HepG2 (cell line): ENCODE data around the gene ABCB9. TPM values are rescaled to one million over a fixed set of nuclear protein-coding genes. Genes with fewer than 3 reads are reported as not detected.
"Not testable (repeated sequence)": the region's sequence is repeated elsewhere in the genome, so short reads cannot be mapped to it uniquely, and the experiment has no call there.

Source experiments
- ATAC-seq: fragments of 200-7000 bp; cut with Tn5 transposase; 3 replicates; pipeline ENCODE4 v1.9.1; 2020; ENCODE audit warnings: mild to moderate bottlenecking, moderate library complexity
- BruUV-seq: library from RNA; stranded (reverse); fragments of 400-500 nt; replicated peaks from 2 replicates; lab custom pipeline; 2021; lab: Mats Ljungman, UMichigan
- CTCF ChIA-PET: fragments of 300-600 bp; formaldehyde crosslinking; extraction: SDS; loops from one replicate; lab custom pipeline; 2021; ENCODE audit warnings: low total read pairs, inconsistent platforms, low intra/inter-chr PET ratio; lab: Yijun Ruan, JAX
- POLR2A ChIA-PET: fragments of 350-600 bp; sonication (Branson Sonifier 250); formaldehyde crosslinking; loops from one replicate; lab custom pipeline; 2020; ENCODE audit warnings: antibody characterized with exemption, inconsistent platforms; lab: Yijun Ruan, JAX
- DNase-seq: peaks from one replicate; pipeline ENCODE4 v3.0.0-alpha.2; 2015; ENCODE audit warnings: low spot score
- FAIRE-seq: peaks from 3 replicates; lab custom pipeline; 2011; peaks lifted over from hg19 to GRCh38; lab: Jason Lieb, UNC
- H2AFZ ChIP-seq: one replicate; pipeline ENCODE4 v1.6.1; 2011; ENCODE audit warnings: low read length, inconsistent platforms
- H3K27ac ChIP-seq: fragments of 300-600 bp; 3 replicates; pipeline ENCODE4 v1.8.0; 2011; ENCODE audit warnings: mixed run types, mild to moderate bottlenecking, mixed read lengths, low read length, inconsistent platforms; ENCODE audit not compliant: insufficient read depth; ENCODE audit errors: extremely low read length
- H3K27me3 ChIP-seq, 2 experiments: fragments of 200-600 bp in 1 of 2; 2 replicates in 1 of 2; 3 replicates in 1 of 2; pipeline versions ENCODE4 v1.6.0 to v1.8.0; 2011; ENCODE audit warnings: low read length in 2 of 2, mild to moderate bottlenecking in 2 of 2, moderate library complexity in 2 of 2, inconsistent platforms in 1 of 2; ENCODE audit not compliant: insufficient read depth in 2 of 2, control insufficient read depth in 1 of 2
- H3K36me3 ChIP-seq, 2 experiments: fragments of 200-600 bp in 1 of 2; replicated peaks in 1 of 2; 2 replicates in 1 of 2; 3 replicates in 1 of 2; pipeline versions ENCODE4 v1.5.1 to v1.8.0; 2011; ENCODE audit warnings: low read length in 2 of 2, inconsistent platforms in 1 of 2; ENCODE audit not compliant: insufficient read depth in 2 of 2, control insufficient read depth in 1 of 2
- H3K4me1 ChIP-seq: 2 replicates; pipeline ENCODE4 v1.5.1; 2012; ENCODE audit warnings: low read length, inconsistent platforms; ENCODE audit not compliant: insufficient read depth
- H3K4me2 ChIP-seq: 2 replicates; pipeline ENCODE4 v1.6.0; 2011; ENCODE audit warnings: low read depth, low read length, inconsistent platforms
- H3K4me3 ChIP-seq, 3 experiments: fragments of 200-600 bp in 1 of 3; sonication (generic), shearing (Covaris generic) in 1 of 3; replicated peaks in 1 of 3; 2 replicates each; pipeline ENCODE4 v1.5.1; 2011 to 2016; ENCODE audit warnings: low read length in 3 of 3, inconsistent platforms in 2 of 3, low read depth in 2 of 3, mild to moderate bottlenecking in 2 of 3, control low read depth in 1 of 3, mixed read lengths in 1 of 3; ENCODE audit not compliant: insufficient read depth in 1 of 3
- H3K79me2 ChIP-seq: one replicate; pipeline ENCODE4 v1.6.1; 2011; ENCODE audit warnings: low read length, inconsistent platforms; ENCODE audit not compliant: insufficient read depth
- H3K9ac ChIP-seq: 2 replicates; pipeline ENCODE4 v1.6.0; 2011; ENCODE audit warnings: mild to moderate bottlenecking, low read depth, low read length, inconsistent platforms; ENCODE audit not compliant: insufficient read depth
- H3K9me3 ChIP-seq: 2 replicates; pipeline ENCODE4 v1.5.1; 2012; ENCODE audit warnings: mild to moderate bottlenecking, low read length
- H4K20me1 ChIP-seq: 2 replicates; pipeline ENCODE4 v1.6.0; 2011; ENCODE audit warnings: inconsistent platforms, mild to moderate bottlenecking, low read length, moderate library complexity; ENCODE audit not compliant: insufficient read depth
- SRF ChIP-seq: IDR thresholded peaks from 2 replicates; pipeline ENCODE4 v1.6.1; 2011; ENCODE audit warnings: mild to moderate bottlenecking, low read depth, low read length, moderate library complexity
- TP53 ChIP-seq: sonication (generic); formaldehyde crosslinking; conservative IDR thresholded peaks from 2 replicates; pipeline ENCODE4 v1.4.0; 2020; ENCODE audit warnings: missing genetic modification reagents
- ZNF121 ChIP-seq: sonication (generic); formaldehyde crosslinking; IDR thresholded peaks from 2 replicates; pipeline ENCODE4 v1.5.0; 2020; ENCODE audit warnings: mild to moderate bottlenecking, missing genetic modification reagents
- WGBS: methylation state at CpG from one replicate; pipeline ENCODE4 v1.1.6; 2017; ENCODE audit warnings: low lambda C conversion rate; 5-methylcytosine and 5-hydroxymethylcytosine counted together
- in situ Hi-C: cut with HindIII; loops from 2 replicates; pipeline ENCODE4 v1.10.0; 2017; ENCODE audit warnings: low pct_unique_long_range_greater_than_20kb; ENCODE audit not compliant: extremely low pct_ligation_motif_present
- intact Hi-C: fragments of 100-400 bp; cut with micrococcal nuclease; formaldehyde crosslinking; loops from one replicate; pipeline ENCODE4 v1.10.0; 2022; ENCODE audit not compliant: unreplicated experiment
- polyA plus RNA-seq, 8 experiments: library from polyadenylated mRNA; depleted of rRNA in 3 of 8; stranded (reverse) in 7 of 8; unstranded in 1 of 8; fragments of >200 nt; fragmentation: Illumina TruSeq in 4 of 8; extraction: Trizol in 4 of 8; gene quantifications; 2 replicates each; pipeline versions ENCODE4 v1.2.1 to v1.2.3, GENCODE V29; 2011 to 2016; ENCODE audit warnings: low read depth in 4 of 8, missing spikeins in 1 of 8, mixed read lengths in 1 of 8; ENCODE audit not compliant: insufficient read depth in 1 of 8
- total RNA-seq, 5 experiments: library from RNA; depleted of rRNA; stranded (reverse); fragments of >200 nt; fragmentation: Illumina TruSeq; extraction: Trizol; gene quantifications; 2 replicates each; pipeline ENCODE4 v1.2.3, GENCODE V29; 2016; ENCODE audit warnings: low read depth in 1 of 5
- TF ChIP-seq, protein P1 (sequence below): sonication (generic); formaldehyde crosslinking; IDR thresholded peaks from 2 replicates; pipeline ENCODE4 v1.5.1; 2020; ENCODE audit warnings: mild to moderate bottlenecking, missing genetic modification reagents, borderline replicate concordance
- TF ChIP-seq, protein P2 (sequence below): sonication (generic); formaldehyde crosslinking; IDR thresholded peaks from 2 replicates; pipeline ENCODE4; 2020; ENCODE audit warnings: missing genetic modification reagents, mild to moderate bottlenecking, borderline replicate concordance

ABCB9 gene
- total and polyA plus RNA-seq, 2 of the 13 experiments (the other 11 are each of a cell fraction or from before 2014, with no cell fraction given) = 5.1 to 6.0 TPM

DNA sequence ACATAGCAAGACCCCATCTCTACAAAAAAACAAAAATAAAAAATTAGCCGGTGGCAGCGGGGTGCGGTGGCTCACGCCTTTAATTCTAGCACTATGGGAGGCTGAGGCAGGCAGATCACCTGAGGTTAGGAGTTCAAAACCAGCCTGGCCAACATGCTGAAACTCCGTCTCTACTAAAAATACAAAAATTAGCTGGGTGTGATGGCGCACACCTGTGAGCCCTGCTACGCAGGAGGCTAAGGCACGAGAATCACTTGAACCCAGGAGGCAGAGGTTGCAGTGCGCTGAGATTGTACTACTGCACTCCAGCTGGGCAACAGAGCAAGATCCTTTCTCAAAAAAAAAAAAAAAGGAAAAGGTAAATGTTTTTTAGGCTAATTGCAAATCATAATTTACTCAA, 73.5 kb downstream of the ABCB9 start:
- DNase-seq, in situ Hi-C loops, POLR2A ChIA-PET, H4K20me1 ChIP-seq, intact Hi-C loops, H3K36me3 ChIP-seq, FAIRE-seq, ATAC-seq, H3K27ac ChIP-seq, H3K27me3 ChIP-seq, H3K9ac ChIP-seq, CTCF ChIA-PET, H3K4me2 ChIP-seq, H3K9me3 ChIP-seq, H3K4me3 ChIP-seq, BruUV-seq, H2AFZ ChIP-seq: not testable (repeated sequence)
- TF ChIP-seq ZNF121 (CRISPR knock-in tag) = peak; percentile 58
- peaks cover 69% of the 10 kb centered on the region for H3K79me2 ChIP-seq
- 98% methylated on average over 9 of the region's 9 CpGs for WGBS
- peaks cover 74% of the 10 kb centered on the region for H3K4me1 ChIP-seq

DNA sequence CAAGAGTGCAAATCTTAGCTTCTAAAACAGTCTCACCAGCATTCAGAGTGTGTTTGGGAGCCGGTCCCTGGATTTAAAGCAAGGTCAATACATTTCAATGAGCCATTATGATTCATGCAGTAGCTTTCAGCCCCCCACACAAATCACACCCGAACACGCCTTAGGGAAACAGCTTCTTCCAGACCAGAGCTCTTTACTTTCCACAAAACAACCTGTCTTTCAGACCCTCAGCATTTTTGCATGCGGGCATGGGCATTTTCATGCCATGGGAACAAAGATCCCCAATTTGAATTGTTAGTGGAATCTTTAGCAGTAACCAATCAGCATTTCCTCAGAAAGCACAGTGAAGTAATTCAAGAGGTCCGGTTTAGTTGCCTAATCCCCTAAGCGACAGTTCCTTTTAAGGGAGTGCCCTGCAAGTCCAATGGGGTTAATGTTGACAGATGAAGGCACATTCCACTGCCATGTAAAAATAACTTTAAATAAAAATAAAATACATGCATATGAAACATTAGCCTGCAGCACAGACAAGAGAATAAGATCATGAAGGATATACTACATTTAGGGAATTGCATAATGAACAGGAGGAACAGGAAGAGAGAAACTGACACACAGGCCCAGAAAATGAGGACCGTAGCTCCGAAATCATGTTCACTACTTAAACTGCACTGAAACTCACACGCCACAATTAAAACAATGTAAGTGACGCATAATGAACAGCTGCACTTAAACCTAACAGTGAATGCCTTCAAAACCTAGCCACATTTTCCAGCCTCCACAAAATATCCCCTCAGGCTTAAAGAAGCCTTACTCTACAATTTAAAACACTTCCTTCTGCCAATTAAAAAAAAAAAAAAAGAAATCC, 74.4 kb downstream of the ABCB9 start:
- Histone ChIP-seq H3K9me3 (no peaks in the 10 kb centered on the region), H2AFZ (no peak overlapping the region), H3K27ac (no peak overlapping the region), H3K36me3 (no peaks in the 10 kb centered on the region; a peak in 1 of 5 replicates), H3K79me2 (peaks cover 78% of the 10 kb centered on the region), H3K4me2 (peak overlapping the region; percentile 37; the same call in 1 of the 2 replicates), H3K9ac (no peak overlapping the region), H4K20me1 (peaks cover 6% of the 10 kb centered on the region; the same call in 1 of the 2 replicates), H3K27me3 (no peaks in the 10 kb centered on the region; a peak in 2 of 5 replicates), H3K4me1 (peaks cover 75% of the 10 kb centered on the region)
- DNase-seq = no peak
- BruUV-seq = TSS peak; percentile 17
- intact Hi-C loops (no loop called here), in situ Hi-C loops (no loop called here)
- POLR2A ChIA-PET = interaction anchor here (1.0 kb wide), 1 partner anchor 13 kb away, joined by 3 read pairs; no protein-coding TSS in a partner anchor
- peak; percentile 18 for FAIRE-seq
- CTCF ChIA-PET = no interaction called here
- ATAC-seq = no peak
- TF ChIP-seq, protein P1, sequence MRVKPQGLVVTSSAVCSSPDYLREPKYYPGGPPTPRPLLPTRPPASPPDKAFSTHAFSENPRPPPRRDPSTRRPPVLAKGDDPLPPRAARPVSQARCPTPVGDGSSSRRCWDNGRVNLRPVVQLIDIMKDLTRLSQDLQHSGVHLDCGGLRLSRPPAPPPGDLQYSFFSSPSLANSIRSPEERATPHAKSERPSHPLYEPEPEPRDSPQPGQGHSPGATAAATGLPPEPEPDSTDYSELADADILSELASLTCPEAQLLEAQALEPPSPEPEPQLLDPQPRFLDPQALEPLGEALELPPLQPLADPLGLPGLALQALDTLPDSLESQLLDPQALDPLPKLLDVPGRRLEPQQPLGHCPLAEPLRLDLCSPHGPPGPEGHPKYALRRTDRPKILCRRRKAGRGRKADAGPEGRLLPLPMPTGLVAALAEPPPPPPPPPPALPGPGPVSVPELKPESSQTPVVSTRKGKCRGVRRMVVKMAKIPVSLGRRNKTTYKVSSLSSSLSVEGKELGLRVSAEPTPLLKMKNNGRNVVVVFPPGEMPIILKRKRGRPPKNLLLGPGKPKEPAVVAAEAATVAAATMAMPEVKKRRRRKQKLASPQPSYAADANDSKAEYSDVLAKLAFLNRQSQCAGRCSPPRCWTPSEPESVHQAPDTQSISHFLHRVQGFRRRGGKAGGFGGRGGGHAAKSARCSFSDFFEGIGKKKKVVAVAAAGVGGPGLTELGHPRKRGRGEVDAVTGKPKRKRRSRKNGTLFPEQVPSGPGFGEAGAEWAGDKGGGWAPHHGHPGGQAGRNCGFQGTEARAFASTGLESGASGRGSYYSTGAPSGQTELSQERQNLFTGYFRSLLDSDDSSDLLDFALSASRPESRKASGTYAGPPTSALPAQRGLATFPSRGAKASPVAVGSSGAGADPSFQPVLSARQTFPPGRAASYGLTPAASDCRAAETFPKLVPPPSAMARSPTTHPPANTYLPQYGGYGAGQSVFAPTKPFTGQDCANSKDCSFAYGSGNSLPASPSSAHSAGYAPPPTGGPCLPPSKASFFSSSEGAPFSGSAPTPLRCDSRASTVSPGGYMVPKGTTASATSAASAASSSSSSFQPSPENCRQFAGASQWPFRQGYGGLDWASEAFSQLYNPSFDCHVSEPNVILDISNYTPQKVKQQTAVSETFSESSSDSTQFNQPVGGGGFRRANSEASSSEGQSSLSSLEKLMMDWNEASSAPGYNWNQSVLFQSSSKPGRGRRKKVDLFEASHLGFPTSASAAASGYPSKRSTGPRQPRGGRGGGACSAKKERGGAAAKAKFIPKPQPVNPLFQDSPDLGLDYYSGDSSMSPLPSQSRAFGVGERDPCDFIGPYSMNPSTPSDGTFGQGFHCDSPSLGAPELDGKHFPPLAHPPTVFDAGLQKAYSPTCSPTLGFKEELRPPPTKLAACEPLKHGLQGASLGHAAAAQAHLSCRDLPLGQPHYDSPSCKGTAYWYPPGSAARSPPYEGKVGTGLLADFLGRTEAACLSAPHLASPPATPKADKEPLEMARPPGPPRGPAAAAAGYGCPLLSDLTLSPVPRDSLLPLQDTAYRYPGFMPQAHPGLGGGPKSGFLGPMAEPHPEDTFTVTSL (CRISPR knock-in tag) = no peak
- TF ChIP-seq SRF (peak; percentile 70), TP53 (CRISPR knock-in tag) (no peak)
- TF ChIP-seq, protein P2, sequence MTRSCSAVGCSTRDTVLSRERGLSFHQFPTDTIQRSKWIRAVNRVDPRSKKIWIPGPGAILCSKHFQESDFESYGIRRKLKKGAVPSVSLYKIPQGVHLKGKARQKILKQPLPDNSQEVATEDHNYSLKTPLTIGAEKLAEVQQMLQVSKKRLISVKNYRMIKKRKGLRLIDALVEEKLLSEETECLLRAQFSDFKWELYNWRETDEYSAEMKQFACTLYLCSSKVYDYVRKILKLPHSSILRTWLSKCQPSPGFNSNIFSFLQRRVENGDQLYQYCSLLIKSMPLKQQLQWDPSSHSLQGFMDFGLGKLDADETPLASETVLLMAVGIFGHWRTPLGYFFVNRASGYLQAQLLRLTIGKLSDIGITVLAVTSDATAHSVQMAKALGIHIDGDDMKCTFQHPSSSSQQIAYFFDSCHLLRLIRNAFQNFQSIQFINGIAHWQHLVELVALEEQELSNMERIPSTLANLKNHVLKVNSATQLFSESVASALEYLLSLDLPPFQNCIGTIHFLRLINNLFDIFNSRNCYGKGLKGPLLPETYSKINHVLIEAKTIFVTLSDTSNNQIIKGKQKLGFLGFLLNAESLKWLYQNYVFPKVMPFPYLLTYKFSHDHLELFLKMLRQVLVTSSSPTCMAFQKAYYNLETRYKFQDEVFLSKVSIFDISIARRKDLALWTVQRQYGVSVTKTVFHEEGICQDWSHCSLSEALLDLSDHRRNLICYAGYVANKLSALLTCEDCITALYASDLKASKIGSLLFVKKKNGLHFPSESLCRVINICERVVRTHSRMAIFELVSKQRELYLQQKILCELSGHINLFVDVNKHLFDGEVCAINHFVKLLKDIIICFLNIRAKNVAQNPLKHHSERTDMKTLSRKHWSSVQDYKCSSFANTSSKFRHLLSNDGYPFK = no peak
- TF ChIP-seq, all 625 proteins: peak for 1
- 65% methylated on average over 10 of the region's 10 CpGs for WGBS
- no peak overlapping the region for H3K4me3 ChIP-seq
